ENCODE results near the gene SYNGR3.

SYNGR3 gene

DNA sequence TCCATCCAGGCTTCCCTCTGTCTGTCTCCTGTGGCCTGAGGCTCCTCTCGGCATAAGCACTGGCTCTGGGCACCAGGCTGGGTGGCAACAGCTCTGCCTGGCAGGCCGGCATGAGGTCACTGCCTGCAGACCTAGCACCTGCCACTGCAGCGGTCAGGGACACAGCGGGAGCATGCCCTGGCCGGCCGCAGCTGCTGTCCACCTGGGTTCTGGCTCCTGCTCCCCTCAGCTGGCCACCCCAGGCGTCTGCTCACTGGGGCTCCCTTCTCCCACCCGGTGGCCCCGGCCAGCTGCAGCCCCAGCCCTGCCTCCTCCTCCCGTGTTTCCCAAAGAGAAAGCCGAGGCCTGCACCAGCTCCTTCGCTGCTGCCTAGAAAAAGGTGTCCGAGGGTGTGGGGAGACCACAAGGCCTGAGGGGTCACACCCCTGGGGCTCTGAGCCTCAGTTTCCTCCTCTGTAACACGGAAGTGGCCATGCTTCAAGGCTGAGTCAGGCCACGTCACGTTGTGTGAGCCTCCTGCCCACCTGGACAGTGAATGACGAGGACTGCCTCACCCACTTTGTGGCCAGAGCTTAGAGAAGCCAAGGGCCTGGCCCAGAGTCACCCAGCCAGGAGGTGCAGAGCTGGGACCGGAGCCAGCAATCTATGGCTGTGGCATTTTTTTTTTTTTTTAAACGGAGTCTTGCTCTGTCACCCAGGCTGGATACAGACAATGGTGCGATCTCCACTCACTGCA, 51.2 kb downstream of the SYNGR3 start:
- Histone ChIP-seq H3K36me3 (ENCODE audit: insufficient read depth, low read length) (peaks cover 15% of the 10 kb centered on the region; the same call in 1 of the 2 replicates), H3K4me1 (ENCODE audit: insufficient read depth, low read length) (no peaks in the 10 kb centered on the region), H3K27me3 (ENCODE audit: insufficient read depth, low read length) (no peaks in the 10 kb centered on the region), H3K4me3 (ENCODE audit: low read length) (no peak overlapping the region), H3K9ac (ENCODE audit: low read depth, low read length) (no peak overlapping the region), H3K9me3 (ENCODE audit: insufficient read depth, low read depth, low read length) (no peaks in the 10 kb centered on the region), H3K27ac (ENCODE audit: low read depth, low read length) (no peak overlapping the region)
- WGBS = 96% methylated on average over 20 of the region's 20 CpGs

DNA sequence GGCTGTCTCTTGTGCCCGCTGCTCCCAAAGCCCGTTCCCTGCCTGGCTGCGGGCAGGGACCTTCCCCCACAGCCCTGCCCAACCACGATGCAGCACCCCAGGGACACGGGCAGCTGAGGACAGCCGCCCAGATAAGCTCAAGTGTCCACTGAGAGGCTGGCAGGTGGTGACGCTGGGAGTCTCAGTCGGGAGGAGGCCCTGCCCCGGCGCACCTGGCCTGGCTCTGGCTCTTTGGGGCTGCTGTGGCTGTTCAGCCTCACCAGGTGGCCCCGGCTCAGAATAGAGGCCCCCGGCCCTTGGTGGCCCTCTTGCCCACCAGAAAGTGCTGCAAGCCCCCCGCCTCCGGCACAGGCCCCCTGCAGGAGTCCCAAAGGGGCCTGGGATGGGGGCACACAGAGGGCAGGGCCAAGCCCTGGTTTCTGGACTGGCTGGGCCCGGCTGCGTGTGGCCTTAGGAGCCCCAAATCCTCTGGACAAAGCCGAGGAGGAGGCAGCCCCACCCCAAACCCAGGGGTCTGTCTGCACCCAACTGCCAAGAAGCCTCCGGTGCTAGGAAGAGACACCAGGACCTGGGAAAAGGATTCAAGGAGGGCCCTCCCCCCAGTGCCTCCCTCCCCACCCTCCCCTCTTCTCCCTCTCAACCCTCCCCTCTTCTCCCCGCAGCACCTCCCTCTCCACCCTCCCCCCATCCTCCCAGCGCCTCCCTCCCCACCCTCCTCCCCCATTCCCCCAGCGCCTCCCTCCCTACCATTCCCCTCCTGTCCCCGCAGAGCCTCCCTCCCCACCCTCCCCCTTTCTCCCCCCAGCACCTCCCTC, 52.6 kb downstream of the SYNGR3 start:
- WGBS = 94% methylated on average over 18 of the region's 22 CpGs
- no peaks in the 10 kb centered on the region for H3K27me3 ChIP-seq (ENCODE audit: insufficient read depth, low read length)
- no peaks in the 10 kb centered on the region for H3K9me3 ChIP-seq (ENCODE audit: insufficient read depth, low read depth, low read length)
- no peak overlapping the region for H3K4me3 ChIP-seq (ENCODE audit: low read length)
- 0 out of 2 replicates have a peak, but pooled peaks cover 4% of the 10 kb centered on the region for H3K4me1 ChIP-seq (ENCODE audit: insufficient read depth, low read length)
- H3K27ac ChIP-seq (ENCODE audit: low read depth, low read length) = no peak overlapping the region
- H3K36me3 ChIP-seq (ENCODE audit: insufficient read depth, low read length) = peaks cover 15% of the 10 kb centered on the region; the same call in 1 of the 2 replicates
- no peak overlapping the region for H3K9ac ChIP-seq (ENCODE audit: low read depth, low read length)

DNA sequence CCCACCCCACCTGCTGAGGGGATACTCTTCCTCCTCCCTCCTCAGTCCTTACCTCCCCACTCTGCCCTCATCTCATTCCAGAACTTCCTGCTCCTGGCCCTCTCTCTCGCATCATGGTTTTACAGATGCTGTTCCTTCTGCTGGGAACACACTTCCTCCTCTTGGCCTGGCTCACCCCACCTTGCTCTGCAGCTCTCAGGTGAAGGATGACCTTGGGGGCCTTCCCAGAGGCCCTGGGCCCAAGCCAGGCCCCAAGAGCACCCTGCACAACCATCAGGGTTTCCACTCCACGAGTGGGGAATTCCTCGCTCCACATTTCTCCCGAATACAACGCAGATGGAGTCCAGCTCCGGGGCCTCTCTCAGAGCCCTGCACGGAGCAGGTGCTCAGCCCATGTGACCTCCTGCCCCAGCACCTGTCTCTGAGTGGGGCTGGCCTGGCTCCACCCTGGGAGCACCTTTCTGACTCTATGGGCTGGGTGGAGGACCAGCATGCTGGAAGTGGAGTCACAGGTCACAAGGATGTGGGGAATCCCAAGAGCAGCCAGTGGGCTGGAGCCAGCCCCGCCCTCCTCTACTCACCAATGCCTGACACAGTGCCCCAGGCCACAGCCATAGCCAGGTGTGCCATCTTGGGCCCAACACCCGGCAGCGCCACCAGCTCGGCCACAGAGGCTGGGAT, 53.4 kb downstream of the SYNGR3 start:
- Histone ChIP-seq H3K9me3 (ENCODE audit: insufficient read depth, low read depth, low read length) (no peaks in the 10 kb centered on the region), H3K4me3 (ENCODE audit: low read length) (no peak overlapping the region), H3K27me3 (ENCODE audit: insufficient read depth, low read length) (no peaks in the 10 kb centered on the region), H3K36me3 (ENCODE audit: insufficient read depth, low read length) (peaks cover 15% of the 10 kb centered on the region; the same call in 1 of the 2 replicates), H3K4me1 (ENCODE audit: insufficient read depth, low read length) (0 out of 2 replicates have a peak, but pooled peaks cover 4% of the 10 kb centered on the region), H3K9ac (ENCODE audit: low read depth, low read length) (no peak overlapping the region), H3K27ac (ENCODE audit: low read depth, low read length) (no peak overlapping the region)
- WGBS = 93% methylated on average over 11 of the region's 11 CpGs

Measured in HUES64 (cell line).